OCI-LY7 (cell line): ENCODE data around the gene CD69.

Source experiments
- CTCF ChIP-seq: fragments of 200-600 bp; sonication (generic); conservative IDR thresholded peaks from 2 replicates; pipeline ENCODE4 v1.5.1; 2014; ENCODE audit warnings: mild to moderate bottlenecking, antibody characterized with exemption, low read length, moderate library complexity, mixed read lengths
- EZH2phosphoT487 ChIP-seq: fragments of 200-600 bp; sonication (generic); IDR thresholded peaks from 2 replicates; pipeline ENCODE4 v1.6.1; 2018; ENCODE audit warnings: low read depth, borderline replicate concordance, mild to moderate bottlenecking, mixed run types, antibody characterized with exemption, low read length, moderate library complexity, mixed read lengths

GRCh38 chr12:9757433-9758025, 3.2 kb downstream of the CD69 start:
- TF ChIP-seq CTCF, result no peak
- TF ChIP-seq EZH2phosphoT487, result no peak
